ENCODE data around the gene COMT.

- no peak for TF ChIP-seq CTCF (IDR thresholded peaks at IDR 0.05)
- TF ChIP-seq POLR2AphosphoS5 (IDR thresholded peaks at IDR 0.05; ENCODE audit: low read depth, low read length), result no peak
- TF ChIP-seq TCF7L2 (IDR thresholded peaks at IDR 0.05; ENCODE audit: low read depth, low read length), result no peak
- no peak for TF ChIP-seq REST (IDR thresholded peaks at IDR 0.05; ENCODE audit: insufficient read depth in 1 of 2, low read depth in 2 of 2, low read length in 1 of 2)
These were observed 39.3 kb upstream of the COMT start for GRCh38 chr22:19902245-19902715.

All from Panc1 (cell line).